ENCODE data around the gene FBXL16.

GRCh38 chr16:729768-730665, 24.4 kb upstream of the FBXL16 start:
- TF ChIP-seq JUND (IDR thresholded peaks at IDR 0.05; ENCODE audit: borderline replicate concordance, low read depth, low read length) (no peak), JUND (tag; IDR thresholded peaks at IDR 0.05; ENCODE audit: borderline replicate concordance, low read depth, low read length) (no peak), EZH2 (IDR thresholded peaks at IDR 0.05; ENCODE audit: borderline replicate concordance, low read depth, low read length) (no peak), JUNB (CRISPR knock-in tag; conservative IDR thresholded peaks at IDR 0.05) (no peak), NBN (IDR thresholded peaks at IDR 0.05; ENCODE audit: low read depth) (no peak), CTCF (IDR thresholded peaks at IDR 0.05 in 2 of 3, conservative IDR thresholded peaks at IDR 0.05 in 1 of 3; ENCODE audit: insufficient read depth in 2 of 3, low read depth in 1 of 3, low read length in 3 of 3) (no peak), THRB (CRISPR knock-in tag; conservative IDR thresholded peaks at IDR 0.05) (no peak), E2F4 (CRISPR knock-in tag; IDR thresholded peaks at IDR 0.05; ENCODE audit: low read depth) (no peak), ATF7 (IDR thresholded peaks at IDR 0.05) (no peak), POLR3A (IDR thresholded peaks at IDR 0.05; ENCODE audit: borderline replicate concordance, extremely low read depth, insufficient read depth, insufficient read length) (no peak)

All from K562 (cell line).